Astrocyte of the spinal cord (primary cell): ENCODE measurements around the gene FBXL5.
"Not testable (repeated sequence)": the region's sequence is repeated elsewhere in the genome, so short reads cannot be mapped to it uniquely, and the experiment has no call there.

ENCODE experiments used
- DNase-seq: peaks from one replicate; pipeline ENCODE4 v3.0.0; 2011; ENCODE audit warnings: low read depth, low spot score
- H3K4me3 ChIP-seq: 2 replicates; pipeline ENCODE4 v1.5.1; 2011; ENCODE audit warnings: low read depth, mild to moderate bottlenecking, low read length, moderate library complexity
- in situ Hi-C: cut with HindIII; loops from 2 replicates; pipeline ENCODE4 v1.10.0; 2017; ENCODE audit warnings: low sequenced_read_pairs
- TF ChIP-seq, protein P1 (sequence below): IDR thresholded peaks from 2 replicates; pipeline ENCODE4 v1.5.1; 2012; ENCODE audit warnings: low read depth, mild to moderate bottlenecking, low read length, inconsistent platforms

Gene FBXL5

DNA sequence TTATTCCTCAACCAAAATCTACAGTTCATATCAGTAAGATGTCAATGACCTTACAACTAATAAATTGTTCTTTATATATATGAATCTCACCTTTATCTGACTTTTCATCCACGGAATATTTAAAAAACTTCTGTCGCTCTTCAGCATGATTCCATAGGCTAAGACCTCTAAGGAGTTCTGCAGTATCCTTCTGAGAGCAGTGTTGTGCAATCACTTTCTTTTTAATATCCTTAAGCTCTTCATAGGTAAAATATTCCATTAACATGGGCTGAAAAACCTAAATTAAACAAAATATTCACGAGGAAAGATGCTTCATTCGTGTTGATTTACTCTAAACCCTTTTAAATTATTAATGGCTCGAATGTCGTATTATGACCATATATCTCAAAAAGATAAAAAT, 16.7 kb downstream of the FBXL5 start:
- DNase-seq, result no peak
- TF ChIP-seq, protein P1, sequence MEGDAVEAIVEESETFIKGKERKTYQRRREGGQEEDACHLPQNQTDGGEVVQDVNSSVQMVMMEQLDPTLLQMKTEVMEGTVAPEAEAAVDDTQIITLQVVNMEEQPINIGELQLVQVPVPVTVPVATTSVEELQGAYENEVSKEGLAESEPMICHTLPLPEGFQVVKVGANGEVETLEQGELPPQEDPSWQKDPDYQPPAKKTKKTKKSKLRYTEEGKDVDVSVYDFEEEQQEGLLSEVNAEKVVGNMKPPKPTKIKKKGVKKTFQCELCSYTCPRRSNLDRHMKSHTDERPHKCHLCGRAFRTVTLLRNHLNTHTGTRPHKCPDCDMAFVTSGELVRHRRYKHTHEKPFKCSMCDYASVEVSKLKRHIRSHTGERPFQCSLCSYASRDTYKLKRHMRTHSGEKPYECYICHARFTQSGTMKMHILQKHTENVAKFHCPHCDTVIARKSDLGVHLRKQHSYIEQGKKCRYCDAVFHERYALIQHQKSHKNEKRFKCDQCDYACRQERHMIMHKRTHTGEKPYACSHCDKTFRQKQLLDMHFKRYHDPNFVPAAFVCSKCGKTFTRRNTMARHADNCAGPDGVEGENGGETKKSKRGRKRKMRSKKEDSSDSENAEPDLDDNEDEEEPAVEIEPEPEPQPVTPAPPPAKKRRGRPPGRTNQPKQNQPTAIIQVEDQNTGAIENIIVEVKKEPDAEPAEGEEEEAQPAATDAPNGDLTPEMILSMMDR, result no peak
- in situ Hi-C loops, result no loop called here
- no peak overlapping the region for H3K4me3 ChIP-seq

DNA sequence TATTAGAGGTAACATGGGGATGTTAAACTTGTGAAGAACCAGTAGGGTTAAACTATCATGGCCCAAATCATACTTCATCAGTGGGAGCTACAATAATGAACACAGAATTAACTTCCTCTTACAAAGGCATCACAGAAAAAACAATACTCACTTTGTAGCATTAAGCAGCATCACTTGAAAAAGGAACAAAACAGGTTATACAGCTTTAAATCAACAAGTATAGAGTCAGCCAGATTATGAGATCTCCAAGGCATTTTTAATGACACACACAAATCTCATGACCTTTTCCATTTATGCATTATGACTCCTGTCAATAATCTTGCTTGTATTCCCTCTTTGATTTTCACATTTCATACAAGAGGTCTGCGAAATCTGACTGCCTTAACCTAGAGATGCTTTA, 18.3 kb downstream of the FBXL5 start:
- DNase-seq, result no peak
- in situ Hi-C loops, result no loop called here
- no peak overlapping the region for H3K4me3 ChIP-seq
- TF ChIP-seq, protein P1, result no peak

DNA sequence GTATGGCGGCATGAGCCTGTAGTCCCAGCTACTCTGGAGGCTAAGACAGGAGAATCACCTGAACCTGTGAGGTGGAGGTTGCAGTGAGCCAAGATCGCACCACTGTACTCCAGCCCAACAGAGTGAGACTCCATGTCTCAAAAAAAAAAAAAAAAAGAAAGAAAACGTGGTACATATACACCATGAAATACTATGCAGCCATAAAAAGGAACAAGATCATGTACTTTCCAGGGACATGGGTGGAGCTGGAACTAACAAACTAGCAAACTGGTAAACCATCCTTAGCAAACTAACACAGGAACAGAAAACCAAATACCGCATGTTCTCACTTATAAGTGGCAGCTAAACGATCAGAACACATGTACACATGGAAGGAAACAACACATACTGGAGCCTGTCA, 37.8 kb downstream of the FBXL5 start:
- in situ Hi-C loops, DNase-seq, H3K4me3 ChIP-seq: not testable (repeated sequence)

DNA sequence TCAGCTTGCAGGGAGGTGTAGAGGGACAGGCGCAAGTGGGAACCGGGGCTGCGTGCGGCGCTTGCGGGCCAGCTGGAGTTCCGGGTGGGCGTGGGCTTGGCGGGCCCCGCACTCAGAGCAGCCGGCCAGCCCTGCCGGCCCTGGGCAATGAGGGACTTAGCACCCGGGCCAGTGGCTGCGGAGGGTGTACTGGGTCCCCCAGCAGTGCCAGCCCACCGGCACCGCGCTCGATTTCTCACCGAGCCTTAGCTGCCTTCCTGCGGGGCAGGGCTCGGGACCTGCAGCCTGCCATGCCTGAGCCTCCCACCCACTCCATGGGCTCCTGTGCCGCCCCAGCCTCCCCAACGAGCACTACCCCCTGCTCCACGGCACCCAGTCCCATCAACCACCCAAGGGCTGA, 40.3 kb downstream of the FBXL5 start:
- H3K4me3 ChIP-seq, in situ Hi-C loops, DNase-seq: not testable (repeated sequence)

DNA sequence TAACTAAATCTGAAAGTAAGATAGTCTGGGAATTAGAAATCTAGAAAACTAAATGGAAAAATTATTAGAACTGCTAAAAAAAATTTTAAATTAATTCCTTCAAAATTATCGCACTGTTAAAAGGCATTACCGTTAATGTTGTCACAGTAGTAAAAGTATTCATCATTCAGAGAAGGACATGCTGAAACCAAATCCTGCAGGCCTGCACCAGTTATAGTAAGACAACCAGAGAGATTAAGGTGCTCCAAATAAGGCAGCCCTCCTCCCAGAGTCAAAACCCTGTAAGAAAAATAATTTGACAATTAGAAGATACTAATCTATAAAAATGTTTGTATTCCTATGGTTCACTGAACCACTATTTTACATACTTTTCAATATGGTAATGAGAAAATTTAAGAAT, 43.0 kb downstream of the FBXL5 start:
- DNase-seq, result no peak
- TF ChIP-seq, protein P1, result no peak
- in situ Hi-C loops, result no loop called here
- no peak overlapping the region for H3K4me3 ChIP-seq

DNA sequence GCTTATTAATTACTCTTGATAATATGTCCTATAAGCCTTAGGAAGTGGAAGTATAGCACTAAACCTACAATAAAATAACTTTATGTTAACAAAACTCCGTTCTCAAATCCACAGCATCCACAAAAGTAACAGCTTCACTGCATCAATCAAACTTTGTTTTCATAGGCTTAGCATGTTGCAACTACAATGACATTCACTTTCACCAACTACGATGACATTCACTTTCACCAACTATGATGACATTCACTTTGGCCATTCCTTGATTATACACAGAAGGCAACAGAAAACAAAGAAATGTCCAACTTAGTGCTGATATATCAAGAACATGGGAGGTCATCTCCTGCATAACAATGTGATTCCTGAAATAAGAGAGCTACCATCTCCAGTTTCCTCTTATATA, 44.3 kb downstream of the FBXL5 start:
- no peak overlapping the region for H3K4me3 ChIP-seq
- TF ChIP-seq, protein P1, result no peak
- no peak for DNase-seq
- in situ Hi-C loops, result no loop called here

DNA sequence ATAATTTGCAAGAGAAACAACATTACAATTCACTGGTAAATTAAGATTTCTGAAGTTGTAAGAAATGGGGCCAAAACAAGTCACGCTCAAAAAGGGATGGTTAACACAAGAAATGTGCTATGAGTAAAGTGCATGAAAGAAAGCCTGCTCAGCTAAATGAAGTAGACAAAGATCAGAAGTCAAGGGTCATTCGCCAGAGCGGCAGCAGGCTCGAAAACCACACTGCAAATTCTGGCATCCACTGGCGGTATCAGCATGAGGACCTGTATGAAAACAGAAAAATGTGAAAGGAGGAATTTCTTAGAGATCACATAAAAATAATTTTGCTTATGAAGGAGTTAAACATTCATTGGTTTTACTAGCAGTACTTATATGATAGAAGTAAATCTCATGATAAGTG, 49.6 kb downstream of the FBXL5 start:
- in situ Hi-C loops, result no loop called here
- DNase-seq, result no peak
- TF ChIP-seq, protein P1, result no peak
- no peak overlapping the region for H3K4me3 ChIP-seq

DNA sequence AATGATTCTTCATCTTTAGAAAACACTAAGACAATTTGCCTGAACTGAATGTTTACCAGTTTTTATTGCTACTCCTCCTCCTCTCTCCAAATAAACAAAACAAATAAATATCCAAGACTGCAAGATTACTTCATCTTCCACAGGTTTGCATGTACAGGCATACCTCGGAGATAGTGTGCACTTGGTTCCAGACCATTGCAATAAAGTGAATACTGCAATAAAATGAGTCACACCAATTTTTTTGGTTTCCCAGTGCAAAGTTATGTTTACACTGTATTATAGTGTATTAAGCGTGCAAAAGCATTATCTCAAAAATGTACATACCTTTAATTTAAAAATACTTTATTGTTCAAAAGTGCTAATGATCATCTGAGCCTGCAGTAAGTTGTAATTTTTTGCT, 53.3 kb downstream of the FBXL5 start:
- no peak for DNase-seq
- TF ChIP-seq, protein P1, result no peak
- H3K4me3 ChIP-seq, result no peak overlapping the region
- in situ Hi-C loops, result no loop called here
